NCI-H2107 (cell line): ENCODE results near the gene BLM.
"Not testable (repeated sequence)": the region's sequence is repeated elsewhere in the genome, so short reads cannot be mapped to it uniquely, and the experiment has no call there.

Source experiments
- DNase-seq: peaks from one replicate; lab custom pipeline; 2025; lab: John Stamatoyannopoulos, UW

BLM gene

DNA sequence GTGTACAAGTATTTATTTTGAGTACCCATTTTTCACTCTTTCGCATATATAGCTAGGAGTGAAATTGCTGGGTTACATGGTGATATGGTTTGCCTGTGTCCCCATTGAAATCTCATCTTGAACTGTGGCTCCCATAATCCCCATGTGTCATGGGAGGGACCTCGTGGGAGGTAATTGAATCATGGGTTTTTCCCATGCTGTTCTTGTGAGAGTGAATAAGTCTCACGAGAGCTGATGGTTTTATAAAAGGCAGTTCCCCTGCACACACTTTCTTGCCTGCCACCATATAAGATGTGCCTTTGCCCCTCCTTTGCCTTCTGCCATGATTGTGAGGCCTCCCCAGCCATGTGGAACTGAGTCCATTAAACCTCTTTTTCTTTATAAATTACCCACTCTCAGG lies 23.4 kb downstream of the BLM start:
- DNase-seq: not testable (repeated sequence)

DNA sequence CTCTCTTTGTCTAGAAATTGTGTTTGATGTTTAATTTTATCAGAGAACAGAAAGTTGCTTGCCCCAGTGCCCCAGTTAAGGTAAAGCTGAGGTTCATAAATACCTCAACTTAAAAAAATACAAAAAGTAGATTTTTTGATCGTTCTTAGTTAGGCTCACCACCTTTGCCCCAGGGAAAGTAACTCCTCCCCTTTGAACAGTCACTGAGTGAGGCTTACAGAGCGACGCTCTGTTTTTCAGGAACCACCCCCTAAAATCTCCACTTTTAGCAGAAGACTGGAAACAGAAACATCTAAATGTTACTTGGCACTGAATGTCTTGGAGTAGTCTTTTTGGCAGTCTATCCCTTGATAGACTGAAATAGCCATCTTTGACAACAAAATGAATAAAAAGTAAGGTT lies 24.9 kb downstream of the BLM start:
- no peak for DNase-seq

DNA sequence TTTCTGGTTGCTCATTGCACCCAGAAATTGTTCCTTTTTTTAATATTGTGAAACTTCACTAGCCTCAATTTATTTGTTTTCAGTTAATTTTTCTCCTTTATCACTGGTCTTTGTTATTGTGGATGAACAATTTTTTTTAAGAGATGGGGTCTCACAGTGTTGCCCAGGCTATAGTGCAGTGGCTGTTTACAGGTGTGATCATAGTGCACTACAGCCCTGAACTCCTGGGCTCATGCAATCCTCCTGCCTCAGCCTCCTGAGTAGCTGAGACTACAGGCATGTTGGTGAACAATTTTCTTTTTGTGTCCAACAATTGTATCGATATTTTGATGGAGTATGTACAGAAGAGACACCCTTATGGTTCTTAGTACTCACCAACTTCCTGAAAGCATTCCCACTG lies 26.3 kb downstream of the BLM start:
- DNase-seq: no peak

DNA sequence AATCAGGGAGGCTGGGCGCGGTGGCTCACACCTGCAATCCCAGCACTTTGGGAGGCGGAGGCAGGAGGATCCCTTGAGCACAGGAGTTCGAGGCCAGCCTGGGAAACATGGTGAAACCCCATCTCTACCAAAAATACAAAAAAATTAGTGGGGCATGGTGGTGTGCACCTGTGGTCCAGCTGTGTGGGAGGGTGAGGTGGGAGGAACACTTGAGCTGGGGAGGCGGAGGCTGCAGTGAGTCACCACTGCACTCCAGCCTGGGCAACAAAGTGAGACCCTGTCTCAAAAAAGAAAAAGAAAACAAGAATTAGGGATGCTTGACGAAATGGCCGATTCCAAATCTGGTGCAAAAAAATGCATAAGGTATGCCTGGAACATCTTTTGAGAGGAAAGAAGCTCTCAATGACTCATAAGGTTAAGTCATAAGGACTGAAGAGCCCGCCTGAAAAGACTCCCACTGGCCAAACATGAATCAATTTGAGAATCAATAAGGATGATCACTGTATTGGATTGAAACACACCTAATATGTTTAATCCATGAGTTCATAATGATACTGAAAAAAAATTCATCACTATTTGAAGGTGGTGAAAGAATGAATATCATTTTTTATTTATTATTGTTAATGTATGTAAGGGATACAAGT lies 27.7 kb downstream of the BLM start:
- no peak for DNase-seq

DNA sequence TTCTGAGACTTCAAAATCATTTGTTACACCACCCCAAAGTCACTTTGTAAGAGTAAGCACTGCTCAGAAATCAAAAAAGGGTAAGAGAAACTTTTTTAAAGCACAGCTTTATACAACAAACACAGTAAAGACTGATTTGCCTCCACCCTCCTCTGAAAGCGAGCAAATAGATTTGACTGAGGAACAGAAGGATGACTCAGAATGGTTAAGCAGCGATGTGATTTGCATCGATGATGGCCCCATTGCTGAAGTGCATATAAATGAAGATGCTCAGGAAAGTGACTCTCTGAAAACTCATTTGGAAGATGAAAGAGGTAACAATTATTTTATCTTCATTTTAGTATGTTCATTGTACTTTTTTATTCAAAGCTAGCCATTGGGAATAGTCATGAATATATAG lies 32.6 kb downstream of the BLM start:
- DNase-seq: no peak

DNA sequence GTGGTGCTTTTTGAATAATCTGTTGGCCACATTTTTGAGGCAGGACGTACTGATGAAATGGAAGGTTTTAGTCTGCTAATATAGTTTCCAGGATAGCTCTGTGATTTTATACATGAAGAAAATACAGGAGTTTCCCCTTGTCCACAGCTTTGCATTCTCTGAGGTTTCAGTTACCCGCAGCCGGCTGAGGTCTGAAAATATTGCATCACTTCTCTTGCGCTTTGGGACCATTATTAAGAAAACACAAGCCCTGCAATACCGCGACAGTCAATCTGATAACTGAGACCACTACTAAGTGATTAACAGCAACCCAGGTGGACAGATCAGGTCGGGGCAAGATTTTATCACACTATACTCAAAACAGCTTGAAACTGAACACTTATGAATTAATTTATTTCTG lies 33.0 kb downstream of the BLM start:
- DNase-seq: no peak

DNA sequence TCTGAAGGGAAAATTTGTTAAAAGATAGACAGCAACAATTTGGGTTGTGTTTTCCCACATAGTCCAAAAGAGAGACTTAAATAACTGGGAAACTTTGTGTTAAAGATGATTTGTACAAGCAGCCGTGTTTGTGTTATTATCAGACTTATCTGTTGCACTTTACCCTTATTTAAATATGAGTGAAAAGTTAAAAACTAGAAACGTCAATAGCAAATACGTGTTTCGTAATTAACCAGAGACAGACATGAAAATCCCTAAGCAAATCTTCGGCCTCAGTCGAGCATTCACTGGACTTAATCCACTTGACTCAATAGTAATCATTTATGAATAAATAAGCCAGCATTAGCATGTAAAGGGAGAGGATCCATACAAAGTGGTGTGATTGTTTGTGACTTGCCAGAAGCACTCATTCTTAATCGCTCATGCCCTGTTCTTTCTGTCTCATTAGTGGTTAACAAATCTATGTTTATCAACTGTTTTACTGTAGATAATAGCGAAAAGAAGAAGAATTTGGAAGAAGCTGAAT lies 34.2 kb downstream of the BLM start:
- DNase-seq: no peak

DNA sequence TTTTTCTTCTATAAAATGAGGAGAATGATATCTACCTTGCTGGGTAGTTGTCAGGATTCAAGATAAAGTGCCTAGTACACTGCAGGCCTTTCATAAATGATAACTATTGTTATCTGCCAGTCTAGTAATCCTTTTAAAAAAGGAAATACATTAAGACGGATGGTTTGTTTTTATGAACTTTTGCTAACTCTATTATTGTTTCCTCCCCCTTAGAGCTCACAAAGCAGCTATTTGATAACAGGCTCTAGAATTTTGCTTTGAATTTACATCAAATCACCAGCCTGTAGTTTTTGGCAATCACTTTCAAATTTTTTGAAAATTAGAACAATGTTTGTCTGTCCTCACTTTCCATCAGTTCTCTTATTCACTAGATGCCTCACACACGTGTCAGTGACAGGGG lies 39.8 kb downstream of the BLM start:
- no peak for DNase-seq

DNA sequence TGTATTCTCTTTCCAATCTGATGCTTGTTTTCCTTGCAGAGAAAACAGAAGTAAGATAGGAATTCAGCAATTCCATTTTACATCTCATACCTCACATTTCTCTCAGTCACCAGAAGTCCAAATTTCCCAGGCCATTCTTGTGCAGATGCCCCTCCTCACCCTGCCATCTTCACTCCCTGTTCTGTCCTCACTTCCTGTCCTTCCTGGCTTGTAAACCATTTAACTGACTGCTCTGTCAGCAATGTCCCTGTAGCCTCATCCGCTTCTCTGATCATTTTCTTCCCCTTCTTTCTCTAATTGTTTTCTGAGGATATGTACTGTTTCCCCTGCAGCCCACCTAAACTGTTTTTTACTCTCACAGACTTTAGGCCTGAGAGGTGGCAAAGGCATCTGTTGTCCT lies 40.3 kb downstream of the BLM start:
- no peak for DNase-seq

DNA sequence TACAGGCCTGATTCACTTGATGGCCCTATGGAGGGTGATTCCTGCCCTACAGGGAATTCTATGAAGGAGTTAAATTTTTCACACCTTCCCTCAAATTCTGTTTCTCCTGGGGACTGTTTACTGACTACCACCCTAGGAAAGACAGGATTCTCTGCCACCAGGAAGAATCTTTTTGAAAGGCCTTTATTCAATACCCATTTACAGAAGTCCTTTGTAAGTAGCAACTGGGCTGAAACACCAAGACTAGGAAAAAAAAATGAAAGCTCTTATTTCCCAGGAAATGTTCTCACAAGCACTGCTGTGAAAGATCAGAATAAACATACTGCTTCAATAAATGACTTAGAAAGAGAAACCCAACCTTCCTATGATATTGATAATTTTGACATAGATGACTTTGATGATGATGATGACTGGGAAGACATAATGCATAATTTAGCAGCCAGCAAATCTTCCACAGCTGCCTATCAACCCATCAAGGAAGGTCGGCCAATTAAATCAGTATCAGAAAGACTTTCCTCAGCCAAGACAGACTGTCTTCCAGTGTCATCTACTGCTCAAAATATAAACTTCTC lies 43.6 kb downstream of the BLM start:
- no peak for DNase-seq

DNA sequence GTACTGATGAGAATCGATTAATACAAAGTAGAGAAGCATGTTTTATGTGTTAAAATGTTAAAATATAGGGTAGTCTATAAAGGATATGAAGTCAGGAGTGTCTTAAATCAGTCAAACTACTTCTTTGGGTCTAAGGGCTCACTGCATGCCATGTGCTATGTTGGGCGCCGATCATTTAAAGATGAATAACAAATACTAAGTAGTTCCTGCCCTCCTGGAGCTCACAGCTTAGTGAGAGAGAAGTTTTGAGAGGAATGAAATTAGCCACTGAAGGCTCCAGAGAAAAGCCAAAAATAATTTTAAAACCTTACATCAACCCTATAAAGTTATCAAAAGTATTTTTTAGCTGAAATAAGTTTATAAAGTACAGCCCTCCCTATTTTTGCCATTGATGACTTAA lies 44.5 kb downstream of the BLM start:
- DNase-seq: no peak

DNA sequence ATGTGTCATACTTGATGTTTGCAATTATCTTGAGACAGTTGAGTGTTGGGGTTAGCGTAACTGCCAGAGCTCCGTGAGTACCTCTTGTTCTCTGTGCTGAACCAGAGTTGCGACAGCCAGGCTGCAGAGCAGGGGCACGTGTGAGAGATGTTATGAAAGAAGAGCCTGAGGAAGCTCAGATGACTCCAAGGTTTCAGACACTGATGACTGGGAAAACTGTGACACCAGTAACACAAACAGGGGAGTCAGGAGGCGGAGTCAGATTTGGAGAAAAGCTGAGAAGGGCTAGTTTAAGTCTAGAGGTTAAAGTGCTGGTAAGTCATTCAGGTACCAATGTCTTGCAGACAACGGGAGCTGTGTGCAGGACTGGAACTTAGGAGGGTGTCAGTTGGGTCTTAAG lies 45.0 kb downstream of the BLM start:
- DNase-seq: no peak

DNA sequence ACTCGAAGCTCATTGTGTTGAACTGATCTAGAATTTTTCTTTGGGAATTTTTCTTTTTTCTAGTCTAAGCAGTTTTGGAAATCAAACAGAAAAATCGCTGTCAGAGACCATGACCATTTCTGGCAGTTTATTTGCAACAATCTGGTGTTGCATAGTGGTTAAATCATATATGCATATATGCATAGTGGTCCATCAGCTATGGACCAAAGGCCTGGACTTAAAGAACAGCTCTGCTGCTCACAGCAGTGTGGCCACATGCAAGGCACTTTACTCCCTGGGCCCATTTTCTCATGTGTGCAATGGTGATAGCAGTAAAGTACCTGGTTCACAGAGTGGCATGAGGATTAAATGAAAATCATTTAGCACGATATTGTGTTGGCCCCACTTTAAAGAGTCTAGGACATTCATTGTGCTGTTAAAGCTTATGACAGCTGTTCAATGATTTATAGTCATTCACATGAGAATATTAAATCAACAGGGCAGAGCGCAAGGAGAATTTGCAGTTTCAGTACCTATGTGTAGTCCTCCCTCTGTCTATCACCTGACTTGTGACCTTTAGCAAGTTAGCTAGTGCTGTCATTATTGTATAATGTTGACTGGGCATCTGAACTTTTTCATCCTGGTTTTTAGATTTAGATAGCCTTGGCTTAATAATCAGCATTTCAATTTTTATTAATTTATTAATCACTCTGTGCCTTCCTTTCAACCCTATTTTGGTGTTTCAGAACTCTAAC lies 46.4 kb downstream of the BLM start:
- no peak for DNase-seq

DNA sequence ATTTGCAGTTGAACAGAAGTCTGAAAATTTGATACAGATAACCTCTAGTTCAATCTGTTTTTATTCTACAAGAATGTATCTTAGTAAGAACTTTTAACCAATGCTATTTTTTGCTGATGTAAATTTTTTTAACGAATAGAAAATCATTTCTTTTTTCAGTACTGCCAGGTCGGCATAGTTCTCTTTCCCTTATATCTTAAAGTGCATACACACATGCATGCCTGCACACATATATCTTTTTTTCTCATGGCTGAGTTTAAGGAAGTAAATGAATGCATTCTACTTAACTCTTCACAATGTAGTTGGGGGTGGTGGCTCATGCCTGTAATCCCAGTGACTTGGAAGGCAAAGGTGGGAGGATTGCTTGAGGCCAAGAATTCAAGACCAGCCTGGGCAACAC lies 48.4 kb downstream of the BLM start:
- no peak for DNase-seq

DNA sequence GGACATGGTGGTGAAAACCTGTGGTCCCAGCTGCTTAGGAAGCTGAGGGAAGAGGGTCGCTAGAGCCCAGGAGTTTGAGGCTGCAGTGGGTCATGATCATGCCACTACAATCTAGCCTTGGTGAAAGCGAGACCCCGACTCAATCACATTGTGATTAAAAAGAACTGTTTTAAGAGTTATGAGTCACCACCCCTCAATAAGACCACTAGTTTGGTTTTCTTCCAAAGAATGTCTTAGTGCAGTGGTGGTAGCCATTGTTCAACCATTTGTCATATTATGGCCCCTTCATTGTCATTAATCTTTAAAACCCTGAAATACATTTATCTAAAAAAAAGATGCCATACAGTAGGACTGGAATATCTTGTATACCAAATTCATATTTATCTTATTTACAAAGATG lies 48.8 kb downstream of the BLM start:
- DNase-seq: no peak

DNA sequence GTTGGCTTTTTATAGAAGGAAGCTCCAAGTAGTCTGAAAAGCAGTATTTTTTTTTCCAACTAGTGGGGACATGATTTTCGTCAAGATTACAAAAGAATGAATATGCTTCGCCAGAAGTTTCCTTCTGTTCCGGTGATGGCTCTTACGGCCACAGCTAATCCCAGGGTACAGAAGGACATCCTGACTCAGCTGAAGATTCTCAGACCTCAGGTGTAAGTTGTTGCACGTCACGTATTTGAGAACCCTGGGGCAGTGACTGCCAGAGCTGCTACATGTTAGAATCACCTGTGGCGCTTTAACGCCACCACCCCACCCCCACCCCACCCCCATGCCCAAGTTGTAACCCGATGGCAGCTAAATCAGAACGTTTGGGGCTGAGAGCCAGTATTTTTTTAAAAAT lies 52.2 kb downstream of the BLM start:
- no peak for DNase-seq

DNA sequence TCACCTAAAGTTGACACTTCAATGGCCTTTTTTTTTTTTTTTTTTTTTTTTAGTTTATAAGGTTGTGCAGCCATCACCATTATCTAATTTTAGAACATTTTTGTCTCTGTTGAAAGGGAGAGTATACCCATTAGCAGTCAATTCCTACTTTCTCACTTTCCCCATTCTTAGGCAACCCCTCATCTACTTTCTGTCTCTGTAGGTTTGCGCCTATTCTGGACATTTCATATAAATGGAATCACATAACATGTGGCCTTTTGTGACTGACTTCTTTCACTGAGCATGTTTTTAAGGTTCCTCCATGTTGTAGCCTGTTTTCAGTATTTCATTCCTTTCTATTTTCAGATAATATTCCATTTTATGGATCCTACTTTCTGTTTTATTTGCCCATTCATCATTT lies 56.3 kb downstream of the BLM start:
- DNase-seq: no peak

DNA sequence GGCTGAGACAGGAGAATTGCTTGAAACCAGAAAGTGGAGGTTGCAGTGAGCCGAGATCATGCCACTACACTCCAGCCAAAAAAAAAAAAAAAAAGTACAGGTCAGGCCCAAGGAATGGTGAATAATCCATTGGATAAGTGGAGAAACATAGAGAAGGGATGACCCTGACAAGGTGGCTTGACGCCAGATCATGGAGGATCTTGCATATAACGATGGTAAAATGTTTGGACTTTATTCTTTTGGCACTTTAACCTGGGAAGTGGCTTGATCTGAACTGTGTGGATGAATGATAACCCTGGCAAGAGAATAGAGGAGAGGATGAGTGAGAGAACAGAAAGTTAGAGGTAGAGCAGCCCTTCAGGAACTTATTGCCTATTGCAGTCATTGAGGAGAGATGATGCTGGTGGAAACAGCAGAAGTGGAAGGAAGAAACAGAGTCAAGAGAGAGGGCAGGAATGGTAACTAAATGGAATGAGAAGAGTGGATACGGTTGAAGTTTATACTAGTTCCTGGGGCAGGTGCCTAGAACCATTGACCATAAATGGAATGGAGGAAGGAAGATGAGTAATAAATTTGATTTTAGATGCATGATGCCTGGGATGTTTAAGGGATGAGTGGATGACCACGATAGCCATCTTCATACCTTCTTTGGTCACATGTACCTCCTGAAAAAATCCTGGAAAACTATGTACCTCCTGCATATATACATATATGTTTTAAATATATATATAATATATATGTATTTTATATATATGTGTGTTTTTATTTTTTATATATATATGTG lies 57.8 kb downstream of the BLM start:
- no peak for DNase-seq

DNA sequence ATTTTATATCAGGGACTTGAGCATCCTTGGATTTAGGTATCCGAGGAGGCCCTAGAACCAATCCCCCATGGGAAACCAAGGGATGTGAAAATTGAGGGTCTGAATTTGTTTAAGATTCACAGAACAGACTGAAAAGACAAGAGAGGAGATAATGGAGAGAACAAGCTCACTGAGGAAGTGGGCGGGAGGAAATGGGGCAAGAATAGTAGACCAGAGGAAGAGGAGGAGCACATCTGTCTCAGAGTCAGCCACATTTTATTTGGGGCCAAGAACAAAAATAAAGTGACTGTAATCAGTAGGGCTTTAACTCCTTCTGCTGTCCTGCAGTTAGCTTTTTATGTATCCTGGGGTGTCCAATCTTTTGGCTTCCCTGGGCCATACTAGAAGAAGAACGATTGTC lies 63.8 kb downstream of the BLM start:
- DNase-seq: no peak

DNA sequence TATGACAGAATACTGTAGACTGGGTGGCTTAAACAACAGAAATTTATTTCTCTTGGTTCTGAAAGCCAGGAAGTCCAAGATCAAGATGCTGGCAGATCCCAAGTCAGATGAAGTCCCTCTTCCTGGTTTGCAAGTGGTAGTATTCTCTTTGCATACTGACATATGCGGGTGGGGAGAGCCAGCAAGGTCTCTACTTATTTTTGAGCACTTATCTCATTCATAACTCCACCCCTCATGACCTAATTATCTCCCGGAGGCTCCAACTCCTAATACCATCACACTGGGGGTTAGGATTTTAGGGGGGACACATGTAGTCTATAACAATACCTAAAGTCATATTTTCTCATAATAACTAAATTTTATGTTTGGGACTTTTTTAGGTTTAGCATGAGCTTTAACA lies 65.3 kb downstream of the BLM start:
- DNase-seq: no peak

DNA sequence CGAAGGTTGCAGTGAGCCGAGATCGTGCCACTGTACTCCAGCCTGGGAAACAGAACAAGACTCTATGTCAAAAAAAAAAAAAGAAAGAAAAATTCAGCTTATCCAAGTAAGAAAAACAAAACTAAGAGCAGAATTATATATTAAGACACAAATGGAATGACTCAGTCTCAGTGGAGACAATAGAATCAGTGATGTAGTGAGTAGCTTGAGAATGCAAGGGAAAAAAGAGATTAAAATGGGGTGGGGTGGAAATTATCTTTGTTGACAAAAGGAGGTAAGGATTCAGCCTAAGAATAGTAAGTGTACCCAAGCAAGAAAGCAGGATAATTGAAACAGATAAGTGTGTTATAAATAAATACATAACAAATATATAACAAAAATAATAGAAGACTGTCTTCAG lies 70.7 kb downstream of the BLM start:
- DNase-seq: no peak

DNA sequence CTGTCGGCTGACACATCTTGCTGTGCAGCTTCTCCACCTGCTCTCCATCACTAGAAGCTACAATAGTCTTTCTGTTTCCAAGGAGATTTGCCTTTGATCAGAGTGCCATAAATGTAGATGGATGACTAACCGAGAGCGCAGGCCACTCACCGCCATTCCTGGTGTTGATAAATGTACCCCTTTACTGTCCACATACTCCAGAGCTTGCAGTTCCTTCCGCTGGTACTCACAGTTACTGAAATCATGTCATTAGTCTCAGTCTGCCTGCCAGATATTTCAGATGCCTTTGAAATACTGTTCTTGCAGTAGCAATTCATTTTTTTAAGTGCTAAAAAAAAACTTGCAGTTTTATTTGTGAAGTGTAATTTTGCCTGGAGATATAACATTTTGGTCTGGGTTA lies 72.3 kb downstream of the BLM start:
- DNase-seq: no peak

DNA sequence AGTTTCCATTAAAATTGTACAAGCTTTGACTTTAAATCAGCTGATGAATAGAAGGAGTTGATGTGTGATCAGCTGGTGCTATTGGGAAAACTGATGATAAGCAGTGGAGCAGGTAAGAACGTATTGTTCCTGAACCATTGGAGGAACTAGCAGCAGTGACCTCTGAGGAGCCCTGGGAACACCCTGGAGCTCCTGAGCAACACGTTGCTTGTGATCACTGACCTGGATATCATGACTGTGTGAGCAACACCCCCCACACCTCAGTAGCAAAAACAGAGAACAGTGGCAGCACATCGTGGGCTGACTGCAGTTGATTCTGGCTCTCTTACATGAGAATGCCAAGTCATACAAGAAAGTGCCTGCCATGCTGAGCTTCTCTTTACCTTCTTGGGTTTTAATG lies 72.9 kb downstream of the BLM start:
- no peak for DNase-seq
